ENCODE data around the gene SUMO4.
A peak's percentile ranks its signal among the peaks of the same experiment; 100 is the strongest.

Gene SUMO4

DNA sequence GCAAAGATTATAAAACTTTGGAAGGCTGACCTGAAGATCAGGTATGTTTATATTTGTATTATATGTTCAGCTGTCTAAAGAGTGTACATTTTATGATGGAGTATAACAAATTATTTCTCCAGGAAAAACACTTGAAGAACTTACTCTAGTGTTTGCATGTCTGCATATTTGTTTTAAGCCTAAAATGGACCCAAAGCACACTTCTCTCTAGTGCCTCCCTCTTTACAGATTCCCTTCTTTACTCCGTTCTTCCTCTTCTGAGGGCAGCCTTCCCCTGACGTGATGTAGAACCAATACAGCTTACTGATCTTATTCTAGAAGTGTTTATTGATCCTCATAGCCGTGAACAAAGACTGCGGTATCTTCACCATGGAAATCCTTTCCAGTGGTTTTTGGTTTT lies 13.9 kb downstream of the SUMO4 start:
- TF ChIP-seq, protein P1, sequence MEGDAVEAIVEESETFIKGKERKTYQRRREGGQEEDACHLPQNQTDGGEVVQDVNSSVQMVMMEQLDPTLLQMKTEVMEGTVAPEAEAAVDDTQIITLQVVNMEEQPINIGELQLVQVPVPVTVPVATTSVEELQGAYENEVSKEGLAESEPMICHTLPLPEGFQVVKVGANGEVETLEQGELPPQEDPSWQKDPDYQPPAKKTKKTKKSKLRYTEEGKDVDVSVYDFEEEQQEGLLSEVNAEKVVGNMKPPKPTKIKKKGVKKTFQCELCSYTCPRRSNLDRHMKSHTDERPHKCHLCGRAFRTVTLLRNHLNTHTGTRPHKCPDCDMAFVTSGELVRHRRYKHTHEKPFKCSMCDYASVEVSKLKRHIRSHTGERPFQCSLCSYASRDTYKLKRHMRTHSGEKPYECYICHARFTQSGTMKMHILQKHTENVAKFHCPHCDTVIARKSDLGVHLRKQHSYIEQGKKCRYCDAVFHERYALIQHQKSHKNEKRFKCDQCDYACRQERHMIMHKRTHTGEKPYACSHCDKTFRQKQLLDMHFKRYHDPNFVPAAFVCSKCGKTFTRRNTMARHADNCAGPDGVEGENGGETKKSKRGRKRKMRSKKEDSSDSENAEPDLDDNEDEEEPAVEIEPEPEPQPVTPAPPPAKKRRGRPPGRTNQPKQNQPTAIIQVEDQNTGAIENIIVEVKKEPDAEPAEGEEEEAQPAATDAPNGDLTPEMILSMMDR (IDR thresholded peaks at IDR 0.05; ENCODE audit: insufficient read depth, low read depth, low read length, missing control alignments) = no peak
- no peak for DNase-seq (ENCODE audit: low read depth)
- no peak overlapping the region for H3K4me3 ChIP-seq (ENCODE audit: low read depth, low read length)

- TF ChIP-seq, protein P1 (IDR thresholded peaks at IDR 0.05; ENCODE audit: insufficient read depth, low read depth, low read length, missing control alignments) = no peak
- DNase-seq (ENCODE audit: low read depth) = no peak
- no peak overlapping the region for H3K4me3 ChIP-seq (ENCODE audit: low read depth, low read length)
Measured at GRCh38 chr6:149414821-149415220, 14.8 kb downstream of the SUMO4 start.

DNA sequence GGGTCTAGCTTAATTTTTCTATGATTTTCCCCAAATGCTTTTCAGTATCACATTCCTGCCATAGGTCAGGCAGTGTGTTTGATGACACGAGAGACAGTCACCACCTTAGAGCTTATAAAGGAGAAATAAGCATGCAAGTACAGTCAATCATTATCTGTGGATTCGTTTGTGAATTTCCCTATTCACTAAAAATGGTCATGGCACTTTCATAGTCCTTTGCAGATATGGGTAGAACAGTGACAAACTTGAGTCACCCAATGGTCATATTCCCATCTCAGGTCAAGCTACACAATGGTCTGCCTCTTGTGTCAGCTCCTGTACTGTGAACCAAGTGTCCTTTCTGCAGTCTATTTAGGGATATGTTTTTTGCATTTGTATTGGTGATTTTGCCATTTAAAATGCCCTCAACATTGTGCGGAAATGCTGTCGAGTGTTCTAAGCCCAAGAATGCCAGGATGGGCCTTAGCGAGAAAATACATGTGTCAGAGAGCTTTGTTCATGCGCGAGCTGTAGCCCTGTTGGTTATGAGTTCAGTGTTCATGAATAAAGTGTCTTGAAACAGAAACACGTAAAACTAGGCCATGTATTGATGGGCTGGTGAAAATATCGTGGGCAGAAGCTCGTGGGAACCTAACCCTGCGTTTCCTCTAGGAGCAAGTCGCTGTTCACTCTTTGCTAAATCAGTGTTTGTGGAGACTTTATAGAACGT lies 19.8 kb downstream of the SUMO4 start:
- TF ChIP-seq, protein P1 (IDR thresholded peaks at IDR 0.05; ENCODE audit: insufficient read depth, low read depth, low read length, missing control alignments) = no peak
- no peak overlapping the region for H3K4me3 ChIP-seq (ENCODE audit: low read depth, low read length)
- DNase-seq (ENCODE audit: low read depth) = peak; percentile 28

DNA sequence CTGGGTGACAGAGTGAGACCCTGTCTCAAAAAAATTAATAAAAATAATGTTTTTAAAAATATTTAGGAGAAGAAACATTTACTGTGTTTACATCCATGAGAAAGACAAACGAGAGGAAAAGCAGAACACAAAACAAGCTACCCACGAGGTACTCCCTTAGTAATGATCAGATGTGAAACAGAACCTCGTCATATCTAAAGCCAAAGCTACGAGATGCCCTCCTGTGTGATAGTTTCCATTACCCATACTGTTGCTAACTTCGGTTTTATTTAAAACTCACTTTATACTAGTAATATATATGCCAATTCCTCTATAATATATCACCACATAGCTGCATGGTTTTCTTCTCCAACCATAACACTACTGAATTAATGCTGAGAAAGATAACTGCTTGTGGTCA lies 21.1 kb downstream of the SUMO4 start:
- no peak overlapping the region for H3K4me3 ChIP-seq (ENCODE audit: low read depth, low read length)
- DNase-seq (ENCODE audit: low read depth) = no peak
- TF ChIP-seq, protein P1 (IDR thresholded peaks at IDR 0.05; ENCODE audit: insufficient read depth, low read depth, low read length, missing control alignments) = no peak

- no peak overlapping the region for H3K4me3 ChIP-seq (ENCODE audit: low read depth, low read length)
- no peak for DNase-seq (ENCODE audit: low read depth)
- TF ChIP-seq, protein P1 (IDR thresholded peaks at IDR 0.05; ENCODE audit: insufficient read depth, low read depth, low read length, missing control alignments) = no peak
Measured at GRCh38 chr6:149422581-149422980, 22.5 kb downstream of the SUMO4 start.

DNA sequence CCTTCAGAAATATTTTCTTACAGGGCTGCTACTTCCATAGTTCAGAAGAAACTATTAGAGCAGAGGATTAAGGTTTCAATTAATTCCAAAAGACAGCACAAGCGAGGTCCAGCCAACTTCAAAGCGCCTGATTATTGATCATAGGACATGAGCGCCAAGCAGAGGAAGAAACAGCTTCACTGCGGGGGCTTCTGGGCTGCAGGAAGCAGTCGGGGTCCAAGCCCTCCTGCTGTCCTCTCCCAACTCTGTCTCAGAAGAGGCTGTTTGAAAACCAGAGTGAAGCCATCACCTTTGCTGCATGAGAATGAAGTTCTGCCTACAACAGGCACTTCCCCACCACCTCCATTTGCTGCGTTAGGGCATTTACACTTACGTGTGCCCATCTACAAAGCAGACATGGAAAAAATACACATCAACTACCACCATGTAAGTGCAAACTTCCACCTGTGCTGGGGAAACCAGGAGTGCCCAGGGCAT lies 23.9 kb downstream of the SUMO4 start:
- no peak for DNase-seq (ENCODE audit: low read depth)
- no peak overlapping the region for H3K4me3 ChIP-seq (ENCODE audit: low read depth, low read length)
- TF ChIP-seq, protein P1 (IDR thresholded peaks at IDR 0.05; ENCODE audit: insufficient read depth, low read depth, low read length, missing control alignments) = no peak

- no peak for DNase-seq (ENCODE audit: low read depth)
- no peak overlapping the region for H3K4me3 ChIP-seq (ENCODE audit: low read depth, low read length)
- TF ChIP-seq, protein P1 (IDR thresholded peaks at IDR 0.05; ENCODE audit: insufficient read depth, low read depth, low read length, missing control alignments) = no peak
Measured at GRCh38 chr6:149425224-149425623, 25.2 kb downstream of the SUMO4 start.

Data from GM12865 (cell line).